HG03378 (cell line): ENCODE data around the gene ZSCAN26.
A peak's percentile ranks its signal among the peaks of the same experiment; 100 is the strongest.

ENCODE experiments used
- ATAC-seq: cut with Tn5 transposase; IDR thresholded peaks from one replicate; pipeline ENCODE4 v1.9.1; 2021; ENCODE audit warnings: mild to moderate bottlenecking, moderate library complexity; ENCODE audit not compliant: unreplicated experiment

The ZSCAN26 gene

DNA sequence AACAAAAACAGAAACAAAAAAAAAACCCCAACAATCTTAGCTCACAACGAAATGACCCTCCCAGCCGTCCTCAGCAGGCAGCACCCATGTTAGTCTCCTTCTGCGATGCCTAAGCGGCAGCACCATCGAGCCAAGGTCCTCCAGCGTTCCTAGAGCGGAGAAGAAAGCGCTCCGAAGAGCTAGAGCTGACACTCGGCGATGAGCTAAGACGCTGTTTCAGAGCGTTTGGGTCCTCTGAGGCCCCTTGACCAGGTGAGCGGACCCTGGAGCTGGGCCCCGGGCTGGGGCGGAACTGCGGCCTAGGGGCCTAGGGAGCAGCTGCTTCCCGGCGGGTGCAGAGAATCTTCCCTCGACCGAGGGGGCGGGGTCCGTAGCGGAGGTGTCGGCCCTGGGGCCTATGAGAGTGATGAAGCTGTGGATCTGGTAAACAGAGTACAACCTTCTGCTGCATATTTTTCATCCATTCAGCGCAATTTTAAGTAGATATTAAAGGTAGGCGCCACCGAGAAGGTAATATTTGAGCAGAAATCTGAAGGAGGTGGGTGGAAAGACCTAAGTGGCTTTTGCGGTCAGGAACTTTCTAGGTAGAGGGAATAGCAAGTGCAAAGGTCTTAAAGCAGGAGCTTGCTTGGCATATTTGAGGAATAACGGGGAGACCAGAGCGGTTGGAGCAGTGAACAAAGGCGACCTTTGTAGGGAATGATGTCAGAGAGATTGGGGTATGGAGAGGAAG is at the start of gene ZSCAN26:
ZSCAN26 (plus strand) TSS at position 182 of the 733 bp plus-strand sequence. CDS start 4,777 bp downstream, outside the sequence.
- ATAC-seq: peak; percentile 85

DNA sequence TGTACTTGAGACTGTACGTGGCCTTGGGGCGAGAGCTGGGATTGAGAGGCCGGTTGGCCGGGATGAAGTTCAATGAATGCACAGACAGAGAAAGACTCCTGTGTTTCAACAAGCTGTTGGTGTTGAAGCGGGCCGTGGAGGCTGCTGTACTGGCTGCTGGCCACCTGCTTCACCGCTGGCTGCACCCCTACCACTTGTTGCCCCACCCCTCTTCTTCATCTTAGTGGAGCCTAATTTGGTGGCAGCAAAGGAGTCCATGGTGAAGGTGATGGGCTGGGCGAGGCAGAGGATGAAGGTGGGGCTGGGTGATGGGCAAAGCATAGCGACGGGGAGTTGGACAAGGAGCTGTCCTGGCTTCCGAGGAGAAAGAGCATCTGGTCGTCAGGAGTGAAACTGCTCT is 49.1 kb upstream of the ZSCAN26 start:
- ATAC-seq: no peak

DNA sequence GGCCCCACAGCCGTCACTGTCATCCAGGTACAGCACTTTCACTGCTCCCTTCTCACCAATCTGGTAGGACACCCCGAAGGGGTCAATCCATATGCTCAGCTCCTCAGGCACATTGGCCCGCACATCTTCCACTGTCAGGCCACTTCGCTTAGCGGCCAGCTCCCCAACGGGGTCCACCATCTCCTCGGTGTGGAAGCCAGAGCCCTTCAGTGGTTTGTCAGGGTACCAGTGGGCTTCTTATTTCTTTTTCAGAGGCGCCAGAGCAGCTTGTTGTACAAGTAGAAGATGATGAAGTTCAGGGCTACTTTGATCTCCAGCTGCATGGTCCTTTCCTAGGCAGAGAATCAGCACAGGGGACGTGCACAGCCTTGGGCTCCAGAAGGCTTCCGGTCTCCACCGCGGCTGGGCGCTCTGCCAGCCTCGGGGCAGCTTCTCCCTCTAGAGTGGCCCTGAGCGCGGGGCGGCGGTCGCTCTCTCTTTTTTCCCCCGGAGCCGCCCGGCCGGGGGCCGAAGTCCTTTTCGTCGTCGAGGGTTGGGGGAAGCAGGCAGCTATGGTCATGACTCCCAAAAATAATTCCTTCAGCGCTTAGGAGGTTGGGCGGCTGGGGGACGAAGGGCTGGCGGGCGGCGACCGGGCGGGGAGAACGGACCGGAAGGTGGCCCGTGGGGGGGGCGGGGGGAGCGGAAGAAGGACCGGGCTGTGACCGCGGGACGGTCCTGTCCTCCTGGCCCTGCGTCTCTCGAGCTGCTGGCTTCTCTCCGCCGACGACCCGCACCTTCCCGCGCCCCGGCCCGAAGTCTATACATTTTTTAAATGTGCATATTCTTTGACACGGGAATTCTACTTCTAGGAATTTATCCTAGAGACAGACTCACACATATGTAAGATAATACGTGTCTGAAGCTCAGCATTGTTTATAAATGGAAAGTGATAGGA is 48.4 kb upstream of the ZSCAN26 start:
- ATAC-seq: no peak

DNA sequence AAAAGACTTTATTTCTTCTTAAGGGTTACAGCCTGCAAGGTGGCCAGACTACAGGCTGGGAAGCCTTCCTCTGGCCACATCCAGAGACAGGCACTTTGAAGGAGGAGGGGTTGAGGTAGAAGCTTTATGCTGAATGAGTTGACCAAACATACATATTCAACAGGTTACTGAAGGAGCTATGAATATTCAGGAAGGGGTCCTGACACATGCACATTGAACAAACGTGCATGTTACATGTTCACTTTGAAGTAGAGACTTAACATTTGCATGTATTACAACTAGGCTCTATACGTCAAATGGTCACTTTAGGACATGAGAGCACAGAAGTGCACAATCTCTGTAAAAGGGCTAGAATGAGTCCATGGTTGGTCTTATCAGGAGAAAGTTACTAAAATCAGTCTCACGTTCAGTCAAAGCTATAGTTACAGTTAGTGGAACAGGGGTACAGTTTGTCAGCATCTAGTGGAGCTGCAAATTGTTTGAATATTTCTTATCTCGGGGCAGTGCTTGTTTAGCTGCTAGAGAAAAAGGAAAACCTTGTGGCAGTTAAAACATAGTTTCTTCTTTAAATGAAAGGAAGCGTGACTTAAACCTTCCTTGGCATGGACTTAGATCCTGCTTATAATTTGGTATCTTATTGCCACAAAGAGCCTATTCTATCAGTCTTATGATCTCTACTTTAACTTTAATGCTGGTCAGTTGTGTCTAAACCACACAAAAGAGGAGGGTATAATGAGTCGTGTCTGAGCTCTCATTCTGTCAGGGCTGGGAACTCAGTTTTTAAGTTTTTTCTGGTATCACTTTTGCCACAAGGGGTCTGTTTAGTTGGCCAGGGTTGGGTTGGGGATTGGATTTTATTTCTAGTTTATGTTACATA is 46.4 kb upstream of the ZSCAN26 start:
- ATAC-seq: no peak

DNA sequence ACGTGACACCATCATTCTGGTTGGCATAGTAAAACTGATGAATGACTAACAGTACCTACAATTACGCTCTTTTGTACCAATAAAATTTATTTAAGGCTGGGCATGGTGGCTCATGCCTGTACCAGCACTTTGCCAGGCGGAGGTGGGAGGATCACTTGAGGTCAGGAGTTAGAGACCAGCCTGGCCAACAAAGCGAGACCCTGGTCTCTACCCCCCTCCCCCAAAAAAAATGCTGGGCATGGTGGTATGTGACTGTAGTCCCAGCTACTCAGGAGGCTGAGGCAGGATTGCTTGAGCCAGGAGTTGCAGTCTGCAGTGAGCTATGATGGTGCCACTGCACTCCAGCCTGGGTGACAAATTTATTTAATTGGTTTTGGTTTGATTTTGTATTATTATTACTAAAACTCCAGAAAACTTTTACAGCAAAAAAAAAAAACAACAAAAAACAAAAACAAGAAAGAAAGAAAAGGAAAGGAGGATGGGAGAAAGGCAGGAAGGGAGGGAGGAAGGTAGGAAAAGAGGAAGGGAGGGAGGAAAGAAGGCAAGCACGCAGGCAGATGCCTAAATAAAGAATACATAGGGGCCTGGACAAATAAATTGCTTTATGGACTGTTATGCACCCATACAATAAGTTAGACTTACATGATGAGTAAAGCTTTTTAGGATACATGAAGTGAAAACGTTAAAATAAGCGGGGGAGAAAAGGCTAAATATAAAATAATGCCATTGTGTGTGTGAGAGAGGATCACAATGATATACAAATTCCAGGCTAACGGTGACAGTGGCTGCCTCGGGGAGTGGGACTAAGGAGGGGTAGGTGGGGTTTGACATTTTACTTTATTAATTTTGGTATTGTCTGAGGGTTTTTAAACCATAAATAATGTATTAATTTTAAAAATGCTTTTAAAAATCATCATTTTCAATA is 42.5 kb upstream of the ZSCAN26 start:
- ATAC-seq: no peak

DNA sequence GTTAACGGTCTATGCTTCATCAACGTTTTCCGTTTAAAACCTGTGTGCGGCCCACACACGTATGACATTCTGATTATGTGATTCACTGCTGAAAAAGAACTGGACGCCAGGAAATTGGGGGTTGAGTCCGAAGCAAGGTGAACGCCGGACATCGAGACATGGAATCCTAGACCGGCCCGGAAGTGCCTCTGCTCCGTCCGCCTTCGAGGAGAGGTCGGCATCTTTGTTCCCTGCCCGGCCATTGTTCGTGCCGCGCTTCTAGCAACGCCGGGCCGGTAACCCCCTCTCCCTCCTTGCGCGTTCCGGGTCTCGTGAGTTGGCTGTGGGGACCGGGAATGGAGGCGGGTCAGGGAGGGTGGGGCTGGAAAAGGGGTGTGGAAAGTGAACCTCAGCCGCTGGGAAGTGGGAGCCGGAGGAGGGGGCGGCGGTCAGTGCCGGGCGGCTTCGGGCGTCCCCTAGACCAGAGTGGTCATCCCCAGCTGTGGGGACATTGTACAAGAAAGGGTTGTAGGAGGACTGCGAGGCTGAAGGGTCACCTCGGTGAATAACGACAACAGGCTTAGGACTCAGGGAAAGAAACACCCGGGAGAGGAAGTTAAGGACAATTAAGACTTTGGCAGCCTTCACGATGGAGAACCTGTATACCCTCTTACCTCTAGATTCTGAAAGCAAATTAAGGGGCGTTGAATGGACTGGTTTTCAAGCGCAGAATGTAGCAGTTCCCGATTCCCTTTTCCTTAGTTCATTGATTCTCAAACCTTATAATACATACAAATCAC is 41.7 kb upstream of the ZSCAN26 start, which contains the start of gene ZSCAN9:
ZSCAN9 (plus strand) TSS at position 220 of the 779 bp plus-strand sequence. CDS start 1,810 bp downstream, outside the sequence.
- peak; percentile 60 for ATAC-seq

DNA sequence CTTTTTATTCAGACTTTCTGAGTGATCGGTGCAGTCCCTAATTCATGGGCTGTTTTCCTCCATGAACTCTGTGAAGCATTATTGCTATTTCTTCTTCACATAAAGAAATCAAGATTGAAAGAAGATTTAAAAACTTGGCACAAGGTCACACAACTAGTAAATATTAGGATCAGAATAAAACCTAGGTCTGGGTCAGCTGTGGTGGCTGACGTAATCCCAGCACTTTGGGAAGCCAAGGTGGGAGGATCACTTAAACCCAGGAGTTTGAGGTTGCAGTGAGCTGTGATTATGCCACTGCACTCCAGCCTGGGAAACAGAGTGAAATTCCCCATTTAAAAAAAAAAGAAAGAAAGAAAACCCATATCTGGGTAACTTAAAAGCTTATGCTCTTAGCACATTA is 40.5 kb upstream of the ZSCAN26 start:
- no peak for ATAC-seq

DNA sequence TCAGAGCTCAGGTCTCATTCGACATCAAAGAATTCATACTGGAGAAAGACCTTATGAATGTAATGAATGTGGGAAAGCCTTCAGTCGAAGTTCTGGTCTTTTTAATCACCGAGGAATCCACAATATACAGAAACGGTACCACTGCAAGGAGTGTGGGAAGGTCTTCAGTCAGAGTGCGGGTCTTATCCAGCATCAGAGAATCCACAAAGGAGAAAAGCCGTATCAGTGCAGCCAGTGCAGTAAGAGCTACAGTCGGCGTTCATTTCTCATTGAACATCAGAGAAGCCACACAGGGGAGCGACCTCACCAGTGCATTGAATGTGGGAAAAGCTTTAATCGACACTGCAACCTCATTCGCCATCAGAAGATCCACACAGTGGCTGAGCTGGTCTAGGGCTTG is 34.2 kb upstream of the ZSCAN26 start:
- no peak for ATAC-seq

DNA sequence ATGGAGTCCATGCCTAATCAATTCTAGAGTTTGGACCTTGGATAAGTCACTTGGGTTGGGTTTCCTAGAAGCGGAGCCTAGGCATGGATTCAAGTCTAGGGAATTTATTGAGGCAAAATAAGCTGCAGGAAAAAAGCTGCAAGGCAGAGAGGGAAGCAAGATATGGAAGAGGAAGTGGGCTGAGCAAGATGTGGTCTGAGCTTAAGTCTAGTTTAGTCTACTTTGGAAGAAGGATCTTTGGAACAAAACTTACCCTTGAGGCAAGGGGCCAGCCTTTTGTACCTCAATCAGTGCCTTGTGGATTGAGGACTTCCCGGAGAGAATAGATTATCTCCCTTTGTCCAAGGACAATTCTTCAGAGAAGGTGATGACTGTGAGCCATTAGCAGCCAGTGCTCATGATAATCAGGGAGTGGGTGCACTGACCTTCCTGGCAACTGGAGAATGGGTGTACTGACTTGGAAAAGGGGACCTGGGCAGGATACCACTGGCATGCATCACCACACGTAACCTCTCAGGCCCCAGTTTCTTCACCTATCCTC is 31.0 kb upstream of the ZSCAN26 start:
- no peak for ATAC-seq

DNA sequence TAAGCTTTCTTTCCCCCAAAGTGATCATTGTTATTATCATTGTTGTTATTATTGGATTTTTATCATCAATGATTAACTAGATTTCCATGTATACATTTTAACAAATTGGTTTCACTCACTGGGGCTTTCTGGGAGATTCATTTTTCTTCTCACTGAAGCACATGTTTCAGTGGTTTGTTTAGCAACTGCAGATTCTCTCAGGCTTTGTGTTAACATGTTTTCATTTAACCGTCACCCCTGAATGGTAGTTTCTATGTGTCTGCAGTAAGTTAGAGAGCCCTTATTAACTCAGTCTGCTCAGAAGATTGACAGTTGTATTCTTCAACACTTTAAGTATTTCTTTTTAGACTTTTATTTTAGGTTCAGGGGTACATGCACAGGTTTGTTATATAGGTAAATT is 27.3 kb upstream of the ZSCAN26 start:
- ATAC-seq: no peak

DNA sequence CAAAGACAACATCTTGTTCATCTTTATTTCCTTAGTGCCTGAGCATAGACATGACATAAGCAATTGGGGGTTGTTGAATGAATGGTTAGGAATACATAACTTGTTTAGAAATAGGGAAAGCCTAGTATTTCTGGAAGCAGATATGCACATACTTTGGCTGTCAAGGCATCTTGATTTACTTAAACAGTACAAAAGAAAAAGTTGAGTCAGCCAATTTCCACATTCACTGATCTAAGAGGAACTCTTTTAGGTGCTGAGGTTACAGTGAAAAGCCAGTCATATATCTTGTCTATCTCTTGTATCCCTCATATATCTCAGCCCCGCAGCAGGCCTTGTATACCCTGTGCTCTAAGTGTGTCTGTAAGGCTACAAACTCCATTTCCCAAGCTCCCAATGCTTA is 26.5 kb upstream of the ZSCAN26 start:
- no peak for ATAC-seq

DNA sequence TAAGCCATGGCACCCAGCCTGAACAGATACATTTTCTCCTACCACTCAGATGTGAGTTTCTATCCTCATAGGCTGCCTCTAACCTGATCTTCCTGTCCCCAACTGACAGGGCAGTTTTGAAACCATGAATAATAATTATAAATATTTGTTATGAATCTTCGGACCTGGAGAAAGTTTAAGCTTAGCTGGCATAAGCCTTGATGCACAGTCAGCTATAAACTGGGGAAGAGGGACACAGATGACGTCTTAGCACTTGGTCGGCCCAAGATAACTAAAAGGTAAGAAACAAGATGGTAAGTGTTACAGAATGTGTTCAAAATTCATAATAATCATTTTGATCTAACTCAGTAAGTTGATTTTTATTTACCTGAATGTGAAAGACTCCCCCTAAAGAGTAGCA is 23.0 kb upstream of the ZSCAN26 start:
- ATAC-seq: no peak

DNA sequence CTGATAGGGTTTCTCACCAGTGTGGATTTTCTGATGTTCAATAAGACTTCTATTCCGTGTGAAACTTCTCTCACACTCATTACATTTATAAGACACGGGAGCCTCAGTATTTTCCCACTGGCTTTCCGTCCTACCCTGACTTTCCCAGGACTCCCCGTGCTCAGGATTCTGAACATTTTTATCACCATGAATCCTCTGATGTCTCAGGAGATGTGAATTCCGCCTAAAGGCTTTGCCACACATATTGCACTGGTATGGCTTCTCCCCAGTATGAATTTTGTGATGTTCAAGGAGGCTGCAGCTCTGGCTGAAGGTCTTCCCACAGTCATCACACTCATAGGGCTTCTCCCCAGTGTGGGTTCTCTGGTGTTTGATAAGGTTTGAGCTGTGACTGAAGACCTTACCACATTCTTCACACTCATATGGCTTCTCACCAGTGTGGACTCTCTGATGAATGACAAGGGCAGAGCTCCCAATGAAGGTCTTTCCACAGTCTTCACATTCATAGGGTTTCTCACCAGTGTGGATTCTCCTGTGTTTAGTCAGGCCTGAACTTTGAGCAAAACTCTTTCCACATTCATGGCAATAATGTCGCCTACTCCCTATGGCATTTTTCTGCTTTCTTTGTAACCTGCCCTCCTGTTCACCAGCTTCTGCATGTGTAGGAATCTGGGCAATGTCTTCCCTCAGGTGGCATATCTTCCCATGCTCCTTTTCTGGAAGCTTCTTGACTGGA is 21.6 kb upstream of the ZSCAN26 start:
- no peak for ATAC-seq

DNA sequence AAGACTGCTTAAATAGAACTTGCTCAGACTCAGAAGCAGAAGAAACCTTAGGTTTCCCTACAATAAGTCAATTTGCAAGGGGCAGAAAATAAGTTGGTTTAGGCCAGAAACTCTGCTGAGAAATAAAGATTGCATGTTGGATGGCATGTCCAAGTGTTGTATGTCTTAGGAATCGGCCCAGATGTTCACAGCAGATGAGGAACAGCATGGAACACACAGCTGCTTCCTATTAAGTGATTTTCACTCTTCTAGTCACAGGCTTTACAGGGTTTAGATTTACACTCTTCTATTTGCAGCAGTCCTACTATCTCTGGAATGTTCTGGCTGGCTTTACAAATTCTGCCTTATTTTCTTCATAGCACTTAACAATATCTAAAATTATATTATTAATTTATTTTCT is 18.0 kb upstream of the ZSCAN26 start:
- no peak for ATAC-seq

DNA sequence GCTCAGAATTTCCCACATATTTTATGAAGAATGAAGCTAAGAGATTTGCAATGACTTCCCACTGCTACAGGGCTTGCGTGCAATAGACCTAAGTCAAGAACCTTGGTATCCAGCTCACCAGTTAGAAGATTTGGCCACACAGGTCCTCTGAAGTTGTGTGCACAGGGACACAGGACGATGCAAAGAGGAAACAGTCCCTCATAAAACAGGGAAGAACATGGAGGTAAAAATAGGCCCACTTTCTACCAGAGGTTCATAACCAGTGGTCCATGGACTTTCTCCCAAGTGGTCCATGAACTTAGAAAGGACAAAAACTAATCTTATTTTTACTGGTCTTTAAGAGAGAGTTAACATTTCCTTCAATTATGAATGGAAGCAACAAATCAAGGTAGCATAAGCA is 16.2 kb upstream of the ZSCAN26 start:
- no peak for ATAC-seq

DNA sequence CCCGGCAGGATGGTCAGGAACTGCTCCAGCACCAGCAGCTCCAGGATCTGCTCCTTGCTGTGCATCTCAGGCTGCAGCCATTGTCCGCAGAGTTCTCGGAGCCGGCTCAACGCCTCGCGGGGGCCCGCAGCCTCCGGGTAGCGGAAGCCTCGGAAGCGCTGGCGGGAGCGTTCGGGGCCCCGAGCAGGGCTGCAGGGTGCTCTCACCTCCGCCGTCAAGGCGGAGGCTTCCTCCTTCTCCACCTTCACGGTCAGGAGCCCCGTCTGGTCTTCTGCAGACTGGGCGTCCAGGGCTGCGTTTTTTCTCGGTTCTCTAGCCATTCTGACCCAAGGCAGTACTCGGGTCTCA is 15.3 kb upstream of the ZSCAN26 start:
- ATAC-seq: peak; percentile 16

DNA sequence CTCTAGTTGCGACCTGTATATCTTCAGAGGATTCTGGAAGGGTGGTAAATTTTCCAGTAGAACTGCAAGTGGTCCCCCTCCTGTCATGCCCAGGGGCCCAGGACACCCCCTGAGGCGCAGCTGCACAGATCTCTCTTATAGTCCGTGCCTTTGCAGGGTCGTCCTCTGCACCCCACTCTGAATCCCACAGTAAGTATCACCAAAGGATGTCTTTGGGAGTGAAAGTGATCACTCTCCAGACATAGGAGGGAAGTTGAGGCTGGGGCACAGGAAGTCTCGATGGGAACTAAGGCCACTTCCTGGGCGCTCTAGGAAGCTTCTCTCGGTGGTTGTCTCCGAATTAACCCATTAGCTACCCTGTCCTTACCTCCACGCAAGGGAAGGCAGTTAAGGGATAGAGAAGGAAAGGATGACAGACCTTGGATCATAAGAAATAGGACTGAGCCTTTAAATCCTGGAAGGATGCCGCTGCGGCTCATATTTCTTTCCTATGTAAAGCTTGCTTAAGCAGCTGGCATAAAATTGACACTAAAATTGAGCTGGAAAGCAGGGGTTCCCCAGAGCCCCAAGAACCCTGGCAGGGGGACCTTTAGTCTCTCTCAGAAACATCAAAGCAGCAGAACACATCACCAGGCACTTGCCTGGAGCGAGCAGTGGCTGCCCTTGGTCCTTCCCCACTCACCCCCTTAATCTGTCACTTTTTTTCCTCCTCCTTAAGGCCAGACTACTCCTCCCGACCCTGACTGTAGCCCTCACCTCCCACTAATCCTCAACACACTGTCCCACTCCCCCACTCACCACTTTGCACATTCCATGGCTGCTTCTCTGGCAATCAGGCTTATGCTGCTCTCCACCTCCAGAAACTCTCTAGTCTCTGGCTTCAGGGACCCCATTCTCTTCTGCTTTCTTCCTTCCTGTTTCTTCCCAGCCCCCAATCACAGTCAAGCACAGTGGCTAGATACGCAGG is 14.7 kb upstream of the ZSCAN26 start, which contains the start of gene ZKSCAN4:
ZKSCAN4 (minus strand) TSS at position 261 of the 967 bp plus-strand sequence. CDS start 289 bp downstream, outside the sequence.
- ATAC-seq: peak; percentile 81
